CD4-positive, alpha-beta T cell treated with Interferon alpha-2 for 1 hour (primary cell): ENCODE results near the gene KCP.

ENCODE experiments used
- DNase-seq, 2 donors: peaks; one replicate each; pipeline ENCODE4 v3.0.0-alpha.2; 2020 to 2022

Gene KCP

DNA sequence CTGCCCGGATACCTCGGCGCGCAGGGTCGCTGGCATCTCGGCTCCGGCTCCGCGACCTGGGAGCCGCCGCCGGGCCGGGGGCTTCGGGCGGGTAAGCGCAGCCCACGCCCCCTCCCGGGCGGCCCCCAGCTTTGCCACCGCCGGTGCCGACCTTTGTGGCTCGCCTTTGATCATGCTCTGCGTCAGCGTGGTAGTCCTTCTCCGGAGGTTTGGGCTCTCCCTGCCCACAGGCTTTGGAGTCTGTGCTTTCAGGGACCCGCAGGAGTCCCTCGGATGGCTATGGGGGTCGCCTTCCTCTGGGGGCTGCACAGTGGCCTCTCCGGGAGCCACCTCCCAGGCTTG lies 40.6 kb downstream of the KCP start:
- peak in 1 of 2 donors; percentile 9 for DNase-seq

DNA sequence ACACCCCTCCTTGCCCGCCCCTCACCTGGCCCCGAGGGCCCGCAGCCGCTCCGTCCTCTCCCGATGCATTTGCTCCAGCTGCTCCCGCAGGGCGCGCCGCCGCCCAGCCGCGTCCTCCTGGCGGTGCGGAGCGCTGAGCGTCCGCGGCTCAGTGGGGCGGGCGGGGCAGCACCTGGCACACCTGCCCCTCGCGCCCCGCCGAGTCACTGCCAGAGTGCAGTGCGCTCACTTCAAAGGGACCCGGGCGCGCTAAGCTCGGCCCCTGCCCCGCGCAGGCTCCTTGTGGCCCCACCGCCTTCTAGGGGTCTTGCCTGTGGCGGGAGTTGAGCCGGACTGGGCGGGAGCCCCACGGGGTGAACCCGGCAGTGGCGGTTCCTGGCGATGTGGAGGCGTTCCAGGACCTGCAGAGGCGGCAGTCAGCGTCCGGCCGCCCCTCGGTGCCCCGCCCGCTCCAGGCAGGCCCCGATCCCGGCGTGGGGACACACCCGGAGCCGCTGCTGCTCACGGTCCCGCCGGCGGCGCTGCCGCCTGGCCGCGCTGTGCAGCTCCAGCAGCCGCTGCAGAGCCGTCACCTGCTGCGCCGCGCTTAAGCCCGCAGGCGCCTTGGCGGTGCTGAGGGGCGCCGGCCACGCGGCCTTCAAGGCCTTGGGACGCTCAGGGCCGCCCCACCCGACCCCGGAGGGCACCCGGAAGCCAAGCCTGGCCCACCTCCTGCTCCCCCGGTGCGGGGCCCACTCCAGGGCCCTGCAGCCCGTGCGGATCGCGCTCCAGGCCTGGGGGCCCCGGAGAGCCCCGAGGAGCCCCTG lies 41.2 kb downstream of the KCP start:
- DNase-seq = peak; percentile 15 to 42

DNA sequence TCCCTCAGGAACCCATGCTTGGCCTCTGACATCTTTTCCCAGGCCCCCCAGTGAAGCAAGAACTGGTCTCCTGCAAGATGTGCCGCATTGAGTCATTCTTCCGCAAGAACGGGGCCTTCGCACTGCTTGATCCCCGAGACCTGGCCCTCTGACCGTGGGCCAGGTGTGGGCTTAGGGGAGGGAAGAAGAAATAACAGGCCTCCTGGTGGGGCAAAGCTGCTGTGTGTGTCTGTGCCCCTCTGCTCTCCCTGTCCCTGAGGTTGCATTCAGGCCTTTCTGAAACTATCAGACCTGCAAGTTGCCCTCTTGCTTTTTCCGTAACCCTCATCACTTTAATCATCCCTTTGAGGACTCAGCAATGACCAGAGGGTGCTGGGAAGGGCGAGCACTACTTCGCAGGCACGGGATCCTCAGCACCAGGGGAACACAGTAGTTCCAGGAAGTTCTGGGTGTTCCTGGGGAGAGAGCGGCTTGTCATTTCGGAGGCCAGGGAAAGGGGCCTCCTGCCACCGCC lies 41.8 kb downstream of the KCP start:
- DNase-seq = no peak

DNA sequence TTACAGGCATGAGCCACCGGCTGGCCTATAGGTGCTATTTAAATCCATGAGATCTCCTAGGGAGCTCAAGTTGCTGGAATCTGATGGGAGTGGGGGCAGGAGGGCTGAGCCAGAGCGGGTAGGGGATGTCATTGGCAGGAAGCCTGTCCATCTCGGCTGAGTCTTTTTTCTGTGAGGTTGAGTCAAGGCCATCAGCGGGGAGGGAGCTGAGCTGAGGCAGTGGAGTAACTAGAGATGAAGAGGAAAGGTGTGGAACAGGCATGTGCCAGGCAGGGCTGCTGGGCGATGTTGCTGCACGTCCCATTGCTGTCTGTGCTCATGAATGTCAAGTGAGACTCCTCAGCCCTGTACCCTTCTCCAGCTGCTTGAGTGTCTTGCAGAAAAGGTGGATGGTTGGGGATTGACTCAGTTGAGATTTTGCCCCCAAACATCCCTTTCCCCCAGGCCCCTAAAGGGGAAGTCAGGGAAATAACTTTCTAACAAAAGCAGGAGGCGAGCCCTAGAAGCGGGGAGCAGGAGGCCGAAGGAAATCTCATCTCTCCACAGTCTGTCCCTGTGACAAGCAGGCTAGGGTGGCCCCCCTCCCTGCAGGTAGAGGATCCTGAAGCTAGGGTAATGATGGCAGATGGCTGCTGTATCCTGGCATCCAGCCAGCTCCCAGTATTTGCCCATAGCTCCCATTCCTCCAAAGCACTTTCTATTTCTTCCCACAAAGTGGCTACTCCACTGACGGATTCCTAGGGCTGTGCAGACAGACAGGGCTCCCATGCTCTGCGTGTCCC lies 42.5 kb downstream of the KCP start:
- DNase-seq = no peak

DNA sequence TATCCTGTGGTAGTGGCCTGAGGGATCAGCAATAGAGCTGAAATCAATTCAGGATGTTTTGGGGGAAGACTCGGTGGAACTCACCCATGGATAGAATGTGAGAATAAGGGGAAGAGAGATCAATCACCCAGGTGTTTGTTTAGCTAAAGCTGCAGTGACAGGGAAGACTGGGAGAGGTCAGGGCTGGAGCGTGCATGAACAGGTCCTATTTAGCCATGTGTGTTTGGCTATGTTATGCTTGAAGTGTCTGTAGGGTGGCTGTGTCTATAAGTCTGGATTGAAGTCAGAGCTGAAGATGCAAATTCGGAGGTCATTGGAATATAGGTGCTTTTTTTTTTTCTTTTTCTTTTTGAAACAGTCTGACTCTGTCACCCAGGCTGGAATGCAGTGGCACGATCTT lies 43.3 kb downstream of the KCP start:
- no peak for DNase-seq

DNA sequence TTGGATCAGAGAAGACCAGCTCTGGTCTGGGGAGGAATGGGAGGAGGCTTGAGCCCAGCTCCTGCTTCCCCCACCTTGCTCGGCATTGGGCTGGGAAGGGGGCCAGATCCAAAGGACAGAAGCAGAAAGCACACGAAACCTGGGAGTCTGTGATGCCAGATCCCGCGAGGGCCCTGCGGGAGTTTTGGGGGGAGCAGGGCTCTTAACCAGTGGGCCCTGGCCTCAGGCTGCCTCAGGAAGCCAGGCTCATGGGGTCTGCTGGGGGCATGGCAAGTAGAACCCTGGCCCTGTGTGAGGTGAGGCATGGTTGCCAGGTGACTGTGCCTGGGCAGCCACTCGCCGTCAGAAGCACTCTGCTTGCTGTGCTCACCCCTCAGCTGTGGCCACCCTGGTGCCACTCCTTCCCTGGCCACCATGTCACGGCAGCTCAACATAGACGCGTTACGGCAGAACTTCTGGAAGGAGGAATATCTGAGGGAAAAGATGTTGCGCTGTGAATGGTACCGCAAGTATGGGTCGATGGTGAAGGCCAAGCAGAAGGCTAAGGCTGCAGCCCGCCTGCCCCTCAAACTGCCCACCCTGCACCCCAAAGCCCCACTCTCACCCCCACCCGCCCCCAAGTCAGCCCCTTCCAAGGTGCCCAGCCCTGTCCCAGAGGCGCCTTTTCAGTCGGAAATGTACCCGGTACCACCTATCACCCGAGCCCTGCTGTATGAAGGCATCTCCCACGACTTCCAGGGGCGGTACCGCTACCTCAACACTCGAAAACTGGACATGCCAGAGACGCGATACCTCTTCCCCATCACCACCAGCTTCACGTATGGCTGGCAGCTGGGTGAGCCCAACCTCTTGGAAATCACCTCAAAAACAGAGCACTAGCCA lies 44.3 kb downstream of the KCP start:
- no peak for DNase-seq

DNA sequence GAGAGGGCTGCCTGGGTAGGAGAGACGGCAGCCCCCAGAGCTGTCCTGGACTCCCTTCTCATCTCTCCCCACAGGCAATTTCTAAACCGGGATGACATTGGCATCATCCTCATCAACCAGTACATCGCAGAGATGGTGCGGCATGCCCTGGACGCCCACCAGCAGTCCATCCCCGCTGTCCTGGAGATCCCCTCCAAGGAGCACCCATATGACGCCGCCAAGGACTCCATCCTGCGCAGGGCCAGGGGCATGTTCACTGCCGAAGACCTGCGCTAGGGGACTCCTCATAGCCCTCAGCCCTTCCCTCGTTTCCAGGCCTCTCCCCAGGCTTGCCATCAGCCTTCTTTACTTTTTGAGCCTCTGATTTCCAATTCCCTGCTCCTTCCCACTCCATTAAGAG lies 45.2 kb downstream of the KCP start:
- no peak for DNase-seq

DNA sequence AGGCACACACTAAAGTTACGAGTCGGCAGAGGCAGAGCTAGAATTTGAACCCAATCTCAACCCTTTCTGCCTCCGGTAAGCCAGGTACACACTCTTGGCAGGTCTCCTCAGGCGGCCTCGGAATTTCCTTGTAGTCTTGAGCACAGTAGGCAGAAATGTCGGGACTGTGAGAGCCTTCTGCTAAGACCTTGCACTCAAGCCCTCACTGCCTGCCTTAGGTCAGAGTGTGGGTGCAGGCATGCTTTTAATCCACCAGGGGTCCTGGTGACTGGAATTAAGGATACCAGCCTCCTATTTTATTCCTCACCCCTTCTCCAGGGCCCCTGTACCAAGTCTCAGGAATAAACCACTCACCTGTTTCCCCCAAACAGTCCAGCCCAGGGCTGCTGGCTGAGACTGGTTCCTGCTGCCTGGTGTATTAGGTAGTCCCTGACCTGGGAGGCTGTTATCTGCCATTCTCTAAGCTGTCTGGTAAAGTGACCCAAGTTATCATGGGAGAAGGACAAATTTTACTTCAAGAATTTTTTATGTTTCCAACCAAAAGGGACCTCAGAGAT lies 47.0 kb downstream of the KCP start:
- DNase-seq = peak; percentile 41 to 62

DNA sequence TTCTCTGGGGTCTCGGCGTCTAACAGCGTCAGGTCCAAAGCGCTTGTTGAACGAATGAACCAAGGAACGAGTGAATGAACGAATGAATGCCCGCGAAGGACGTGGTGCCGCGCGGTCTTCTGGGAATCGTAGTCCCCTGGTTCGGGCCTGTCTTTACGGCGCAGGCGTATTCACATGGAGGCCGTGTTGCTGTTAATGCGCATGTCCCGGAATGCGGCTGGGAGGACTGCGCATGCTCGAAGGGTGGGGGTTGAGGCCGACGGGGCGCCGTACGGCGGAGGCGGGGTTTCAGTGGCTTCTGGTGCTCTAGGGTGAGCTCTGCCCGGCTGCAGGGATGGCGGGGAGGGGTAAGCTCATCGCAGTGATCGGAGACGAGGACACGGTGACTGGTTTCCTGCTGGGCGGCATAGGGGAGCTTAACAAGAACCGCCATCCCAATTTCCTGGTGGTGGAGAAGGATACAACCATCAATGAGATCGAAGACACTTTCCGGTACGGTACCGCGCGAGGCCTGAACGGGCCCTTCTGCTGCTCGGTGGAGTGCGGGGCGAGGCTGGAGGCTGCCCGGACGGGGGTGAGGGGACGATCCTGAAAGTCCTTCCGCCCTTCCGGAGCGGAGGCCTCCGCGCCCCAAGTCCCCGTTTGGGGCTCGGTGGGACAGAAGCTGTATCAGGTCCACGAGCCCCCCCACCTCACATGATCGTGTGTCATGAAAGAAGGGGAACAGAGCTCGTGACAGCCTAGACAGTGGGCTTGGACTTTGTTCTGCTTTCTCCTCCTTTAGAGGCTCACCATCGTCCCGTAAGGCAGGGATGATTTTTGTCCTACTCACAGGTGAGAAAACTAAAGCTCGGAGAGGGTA lies 47.7 kb downstream of the KCP start, which contains the start of gene ATP6V1F:
Gene ATP6V1F, plus strand, starts transcription at position 286 of the 862 bp plus-strand sequence. Its CDS starts 49 bp downstream, at position 335.
- DNase-seq = peak; percentile 98 to 99

DNA sequence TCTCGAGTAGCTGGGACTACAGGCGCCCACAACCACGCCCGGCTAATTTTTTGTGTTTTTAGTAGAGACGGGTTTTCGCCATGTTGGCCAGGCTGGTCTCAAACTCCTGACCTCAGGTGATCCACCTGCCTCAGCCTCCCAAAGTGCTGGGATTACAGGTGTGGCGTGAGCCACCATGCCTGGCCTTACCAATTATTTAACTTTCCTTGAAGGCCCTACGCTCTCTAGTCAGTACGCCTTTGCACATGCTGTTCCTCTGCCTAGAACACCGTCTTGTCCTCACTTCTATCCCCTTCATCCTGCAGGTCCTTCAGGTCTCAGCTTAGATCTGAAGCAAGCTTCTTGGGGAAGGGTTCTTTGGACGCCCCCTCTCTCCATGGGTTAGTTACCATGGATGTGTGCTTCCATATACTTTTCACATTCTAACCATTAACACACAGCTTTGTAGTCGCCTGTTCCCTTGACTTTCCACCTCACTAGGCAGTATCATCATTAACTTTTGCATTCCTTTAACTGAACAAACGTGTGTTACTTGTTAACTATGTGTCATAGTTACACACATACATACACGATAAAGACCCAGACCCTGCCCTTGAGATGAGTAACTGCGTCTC lies 48.4 kb downstream of the KCP start:
- no peak for DNase-seq

DNA sequence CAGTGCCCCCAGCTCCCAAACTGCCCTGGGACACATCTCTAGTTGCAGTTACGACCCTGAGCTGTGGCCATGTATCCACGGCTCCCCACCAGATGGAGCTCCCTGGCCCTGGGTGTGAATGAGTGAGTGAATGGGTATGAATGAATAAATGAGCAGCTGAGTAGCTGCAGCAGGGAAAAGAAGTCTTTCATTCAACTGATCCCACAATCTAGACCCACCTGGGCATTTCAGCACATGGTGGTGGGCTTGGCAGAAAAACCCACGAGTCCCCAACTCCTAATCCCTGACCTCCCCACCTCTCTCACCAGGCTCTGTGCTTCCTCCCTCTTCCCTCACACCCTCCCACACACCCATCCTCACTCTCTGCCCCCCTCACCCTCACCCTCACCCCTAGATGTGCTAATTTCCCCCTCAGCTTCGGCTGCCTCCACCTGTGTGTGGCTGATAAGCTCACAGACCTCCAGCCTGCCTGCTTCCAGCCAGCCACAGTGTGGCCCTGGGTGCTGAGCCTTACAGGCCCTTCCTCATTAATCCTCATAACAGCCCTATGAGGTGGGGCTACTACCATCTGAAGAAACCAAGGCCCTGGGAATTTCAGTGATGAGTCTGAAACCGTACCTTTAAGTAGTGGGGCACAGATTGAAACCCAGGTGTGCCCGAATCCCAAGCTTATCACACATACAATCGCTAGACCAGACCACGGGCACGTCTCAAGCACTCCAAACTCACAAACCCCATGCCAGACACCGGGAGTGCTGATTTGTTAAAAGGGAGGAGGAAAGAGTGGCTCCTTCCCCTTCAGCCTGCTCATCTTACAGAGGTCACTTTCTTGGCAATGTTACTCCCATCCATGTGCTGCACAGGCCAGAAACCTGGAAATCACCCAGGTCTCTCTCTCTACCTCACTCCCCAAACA lies 50.1 kb downstream of the KCP start:
- no peak for DNase-seq

DNA sequence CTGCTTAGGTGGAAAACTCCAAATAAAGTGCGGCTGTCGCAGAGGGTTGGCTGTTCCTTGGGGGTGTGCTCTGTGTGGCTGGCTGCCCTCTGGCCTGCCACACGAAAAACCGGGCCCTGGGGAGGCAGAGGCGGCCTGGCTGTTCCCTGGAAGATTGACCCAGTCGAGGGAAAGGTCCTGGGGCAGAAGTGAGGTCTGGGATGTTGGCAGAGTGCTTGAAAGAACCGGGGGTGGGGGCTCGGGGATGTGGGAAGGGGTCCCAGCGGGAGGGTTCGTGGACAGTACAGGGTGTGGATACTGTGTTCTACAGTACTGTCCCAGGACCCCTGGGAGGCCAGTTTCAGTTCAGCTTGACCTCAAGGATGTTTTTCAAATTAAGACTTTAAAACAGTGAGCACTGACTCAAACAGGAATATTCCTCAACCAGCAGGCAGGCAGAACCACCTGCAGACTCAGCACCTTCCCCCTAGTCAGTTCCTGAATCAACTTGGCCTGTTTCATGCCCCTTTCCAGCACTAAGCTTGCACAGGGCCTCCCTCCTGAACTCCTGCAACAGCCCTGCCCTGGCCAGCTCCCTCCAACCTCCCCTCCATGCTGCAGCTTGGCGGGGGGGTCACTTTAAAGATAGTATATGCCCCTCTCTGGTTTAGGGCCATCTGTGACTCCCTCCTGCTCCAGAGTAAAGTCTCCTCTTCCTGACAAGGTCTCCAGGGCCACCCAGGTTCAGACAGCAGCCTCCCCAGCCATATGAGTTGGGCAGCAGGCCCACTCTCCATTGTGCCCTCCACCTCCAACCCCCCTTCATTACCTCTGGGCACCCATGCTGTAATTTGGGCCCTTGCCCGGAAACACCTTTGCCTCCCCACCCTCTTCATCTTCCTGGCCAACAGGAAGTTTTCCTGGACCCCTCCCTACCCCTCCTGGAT lies 51.0 kb downstream of the KCP start:
- no peak for DNase-seq

DNA sequence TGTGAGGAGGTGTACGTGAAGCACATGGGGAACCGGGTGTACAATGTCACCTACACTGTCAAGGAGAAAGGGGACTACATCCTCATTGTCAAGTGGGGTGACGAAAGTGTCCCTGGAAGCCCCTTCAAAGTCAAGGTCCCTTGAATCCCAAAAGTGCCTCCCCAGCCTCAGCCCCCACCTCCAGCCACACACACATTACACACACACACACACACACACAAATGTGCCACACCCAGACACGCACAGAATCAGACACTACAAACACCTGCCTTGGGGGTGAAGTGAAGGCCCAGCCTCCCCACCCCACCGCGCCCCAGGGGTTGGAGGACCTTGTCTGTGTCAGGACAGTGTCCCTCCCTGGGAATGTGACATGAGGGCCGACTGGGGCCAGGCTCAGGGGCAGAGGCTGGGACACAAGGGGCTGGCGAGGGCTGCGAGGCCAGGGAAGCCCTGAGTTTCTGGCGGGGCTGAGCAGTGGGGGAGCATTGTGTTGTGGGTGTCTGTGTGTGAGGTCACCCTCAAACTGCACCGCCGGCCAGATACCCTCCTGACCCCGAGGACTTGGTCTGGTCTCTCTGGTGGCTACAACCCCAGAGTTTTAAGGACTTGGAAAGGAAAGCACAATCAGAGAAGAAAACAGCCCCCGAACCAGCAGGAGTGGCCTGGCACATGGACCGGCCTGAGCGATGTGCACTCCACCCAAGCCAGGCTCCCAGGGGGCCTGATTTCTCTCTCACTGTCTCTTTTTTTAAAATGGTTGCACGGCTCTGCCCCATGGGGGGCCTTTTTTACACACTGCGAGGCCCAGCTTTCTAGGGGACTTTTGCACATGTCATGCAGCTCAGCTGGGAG lies 51.9 kb downstream of the KCP start:
- DNase-seq = no peak

DNA sequence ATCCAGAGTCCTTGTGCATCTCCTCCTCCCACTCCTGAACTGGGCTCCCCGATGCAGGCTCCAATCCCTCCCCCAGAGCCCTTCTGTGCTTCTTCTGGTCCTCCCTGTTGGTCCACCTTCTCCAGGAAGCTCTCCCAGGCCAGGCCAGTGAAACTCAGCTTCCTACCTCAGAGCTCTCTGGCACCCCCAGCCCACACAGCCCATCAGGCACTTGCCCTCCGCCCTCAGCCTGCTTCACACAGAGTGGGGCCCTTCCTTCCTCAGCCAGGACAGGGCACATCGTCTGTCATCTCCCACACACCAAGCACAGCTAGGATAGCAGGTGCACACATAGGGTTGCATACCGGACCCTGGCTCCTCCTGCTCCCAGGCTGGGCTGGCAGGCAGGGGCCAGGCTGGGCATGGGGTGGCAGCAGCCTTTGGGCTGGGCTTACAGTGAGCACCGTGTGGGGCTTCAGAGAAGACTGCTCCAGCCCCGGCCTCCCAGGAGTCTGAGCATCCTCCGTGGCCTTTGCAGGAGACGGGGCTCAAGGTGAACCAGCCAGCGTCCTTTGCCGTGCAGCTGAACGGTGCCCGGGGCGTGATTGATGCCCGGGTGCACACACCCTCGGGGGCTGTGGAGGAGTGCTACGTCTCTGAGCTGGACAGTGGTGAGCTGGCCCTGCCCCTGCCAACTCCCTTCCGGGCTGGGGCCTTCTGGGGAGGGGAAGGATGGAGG lies 54.3 kb downstream of the KCP start:
- DNase-seq = no peak

DNA sequence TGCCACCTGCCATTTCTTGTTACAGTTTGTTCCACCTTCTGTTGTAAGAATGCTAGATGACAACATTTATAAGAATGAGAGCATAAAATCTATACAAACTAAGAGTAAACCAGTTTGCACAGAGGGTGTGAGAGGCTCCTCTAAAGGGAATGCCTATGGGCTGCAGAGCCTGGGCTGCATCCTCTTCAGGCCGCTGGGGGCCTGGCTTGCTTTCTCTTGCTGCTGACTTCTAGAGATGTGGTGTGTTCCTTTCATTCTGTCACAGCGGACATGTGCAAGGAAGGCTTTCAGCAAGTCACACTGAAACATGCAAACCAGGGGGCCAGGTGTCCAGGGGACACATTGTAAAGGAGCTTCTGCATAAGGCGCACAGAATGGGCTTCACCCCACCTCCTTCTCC lies 55.0 kb downstream of the KCP start:
- no peak for DNase-seq

DNA sequence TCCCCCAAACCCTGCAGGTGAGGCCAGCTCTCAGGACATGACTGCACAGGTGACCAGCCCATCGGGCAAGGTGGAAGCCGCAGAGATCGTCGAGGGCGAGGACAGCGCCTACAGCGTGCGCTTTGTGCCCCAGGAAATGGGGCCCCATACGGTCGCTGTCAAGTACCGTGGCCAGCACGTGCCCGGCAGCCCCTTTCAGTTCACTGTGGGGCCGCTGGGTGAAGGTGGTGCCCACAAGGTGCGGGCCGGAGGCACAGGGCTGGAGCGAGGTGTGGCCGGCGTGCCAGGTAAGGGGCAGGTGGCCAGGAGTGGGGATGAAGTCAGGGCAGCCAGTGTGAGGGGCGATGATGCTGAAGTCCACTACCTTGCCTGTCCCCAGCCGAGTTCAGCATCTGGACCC lies 56.1 kb downstream of the KCP start:
- no peak for DNase-seq

DNA sequence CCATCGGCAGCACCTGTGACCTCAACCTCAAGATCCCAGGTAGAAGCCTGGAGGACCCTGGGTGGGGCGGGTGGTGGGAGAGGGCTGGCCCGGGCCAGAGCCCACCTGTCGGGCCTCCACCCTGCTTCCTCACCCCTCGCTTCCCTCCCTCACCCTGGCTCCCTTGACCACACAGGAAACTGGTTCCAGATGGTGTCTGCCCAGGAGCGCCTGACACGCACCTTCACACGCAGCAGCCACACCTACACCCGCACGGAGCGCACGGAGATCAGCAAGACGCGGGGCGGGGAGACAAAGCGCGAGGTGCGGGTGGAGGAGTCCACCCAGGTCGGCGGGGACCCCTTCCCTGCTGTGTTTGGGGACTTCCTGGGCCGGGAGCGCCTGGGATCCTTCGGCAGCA lies 56.7 kb downstream of the KCP start:
- DNase-seq = no peak
